SKM-1 (cell line): ENCODE results near the gene AEBP1.

ENCODE experiments used
- DNase-seq: peaks from one replicate; lab custom pipeline; 2025; ENCODE audit not compliant: unreplicated experiment; lab: John Stamatoyannopoulos, UW

The AEBP1 gene

GRCh38 chr7:44103923-44104859, at the start of gene AEBP1:
TSS of gene AEBP1 (plus strand) at chr7:44104345. CDS start at chr7:44104666, 321 bp downstream.
- no peak for DNase-seq

- no peak for DNase-seq
Measured at GRCh38 chr7:44056681-44057080, 47.5 kb upstream of the AEBP1 start.

DNA sequence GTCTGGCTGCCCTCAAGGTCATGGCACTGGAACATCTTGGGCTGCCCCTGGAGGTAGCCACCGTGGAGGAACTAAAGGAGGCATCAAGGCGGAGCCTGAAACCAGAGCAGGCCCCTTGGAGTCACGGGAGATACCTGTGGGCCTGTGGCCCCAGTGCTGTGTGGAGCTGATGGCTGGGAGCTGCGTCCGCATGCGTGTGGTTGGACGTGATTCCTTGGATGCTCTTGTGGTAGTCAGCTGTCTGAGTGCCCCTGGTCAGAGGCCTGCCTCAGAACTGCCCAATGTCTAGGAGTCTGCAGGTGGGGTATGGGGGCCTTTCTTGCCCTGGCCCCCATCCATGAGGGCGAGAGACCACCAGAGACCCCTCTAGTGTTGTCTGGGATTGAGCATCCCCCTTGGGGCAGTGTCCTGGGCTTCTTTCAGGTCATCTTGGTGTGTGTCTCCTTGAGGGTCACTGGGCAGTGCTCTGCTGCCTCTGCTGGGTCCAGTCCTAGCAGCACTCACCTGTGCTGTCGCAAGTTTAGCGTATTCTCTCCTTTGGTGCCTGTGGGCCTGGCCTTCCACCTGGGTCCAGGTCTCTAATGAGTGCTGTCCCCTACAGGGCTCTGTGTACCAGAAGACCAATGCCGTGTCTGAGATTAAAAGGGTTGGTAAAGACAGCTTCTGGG, 46.8 kb upstream of the AEBP1 start:
- no peak for DNase-seq

DNA sequence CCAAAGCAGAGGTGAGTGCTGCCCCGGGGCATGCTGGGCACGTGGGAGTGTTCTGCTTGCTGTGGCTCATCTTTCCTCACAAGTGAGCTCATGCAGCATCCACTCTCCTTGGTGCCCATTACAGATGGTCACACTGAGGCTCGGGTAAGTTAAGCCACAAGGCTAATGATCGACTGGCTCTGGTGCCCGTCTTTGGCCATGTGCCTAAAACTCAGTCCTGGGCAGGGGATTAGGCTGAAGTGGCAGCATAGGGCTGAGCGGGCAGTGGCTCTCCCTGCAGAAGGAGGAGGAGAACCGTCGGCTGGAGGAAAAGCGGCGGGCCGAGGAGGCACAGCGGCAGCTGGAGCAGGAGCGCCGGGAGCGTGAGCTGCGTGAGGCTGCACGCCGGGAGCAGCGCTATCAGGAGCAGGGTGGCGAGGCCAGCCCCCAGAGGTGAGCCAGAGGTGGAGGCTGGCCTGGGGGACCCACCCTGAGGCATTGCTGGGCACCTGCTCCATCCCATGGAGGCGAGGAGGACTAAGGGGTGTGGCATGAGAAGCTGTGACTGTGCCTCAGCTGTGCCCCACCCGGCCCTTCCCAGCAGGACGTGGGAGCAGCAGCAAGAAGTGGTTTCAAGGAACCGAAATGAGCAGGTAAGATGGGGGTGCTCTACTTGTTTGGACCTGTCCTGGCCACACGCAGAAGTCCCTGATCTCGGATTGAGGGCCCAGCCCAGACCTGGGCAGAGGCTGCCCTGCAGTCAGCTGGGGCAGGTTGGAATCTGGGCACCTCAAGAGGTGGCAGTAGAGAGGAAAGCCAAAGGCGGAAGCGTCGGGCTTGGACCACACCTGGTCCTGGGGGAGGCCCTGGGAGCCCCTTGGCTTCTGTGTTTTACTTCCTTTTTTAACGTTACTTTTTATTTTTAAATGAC, 46.0 kb upstream of the AEBP1 start:
- no peak for DNase-seq

GRCh38 chr7:44058759-44059218, 45.4 kb upstream of the AEBP1 start:
- DNase-seq = no peak

DNA sequence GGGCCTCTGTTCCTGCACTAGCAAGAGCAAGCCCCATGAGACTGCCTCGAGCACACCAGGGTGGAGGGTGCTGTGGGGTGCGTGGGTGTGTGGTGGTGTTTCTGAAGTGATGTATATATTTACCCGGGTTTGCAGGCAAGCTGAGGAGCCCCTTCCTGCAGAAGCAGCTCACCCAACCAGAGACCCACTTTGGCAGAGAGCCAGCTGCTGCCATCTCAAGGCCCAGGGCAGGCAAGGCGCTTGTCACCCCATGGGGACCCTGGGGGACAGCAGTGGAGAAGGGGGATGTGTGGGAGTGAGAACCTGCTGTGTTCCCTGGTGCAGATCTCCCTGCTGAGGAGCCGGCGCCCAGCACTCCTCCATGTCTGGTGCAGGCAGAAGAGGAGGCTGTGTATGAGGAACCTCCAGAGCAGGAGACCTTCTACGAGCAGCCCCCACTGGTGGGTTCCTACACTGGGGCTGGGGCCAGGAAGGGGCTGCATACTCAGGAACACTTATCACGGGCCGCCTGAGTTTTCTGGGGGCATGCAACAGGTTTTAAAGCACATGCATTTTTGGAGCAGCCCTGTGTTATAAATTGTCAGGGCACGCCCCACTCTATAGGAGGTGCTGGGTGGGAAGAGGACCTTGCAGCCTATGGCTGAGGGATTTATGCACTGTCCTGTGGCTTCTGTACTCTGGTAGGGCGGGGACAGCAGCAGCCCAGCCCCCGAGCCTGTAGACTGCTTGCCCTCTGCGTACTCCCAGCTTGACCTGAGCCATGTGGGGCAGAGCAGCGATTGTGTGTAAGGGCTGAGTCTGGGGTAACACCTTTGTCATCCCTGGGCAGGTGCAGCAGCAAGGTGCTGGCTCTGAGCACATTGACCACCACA, 44.7 kb upstream of the AEBP1 start:
- no peak for DNase-seq

DNA sequence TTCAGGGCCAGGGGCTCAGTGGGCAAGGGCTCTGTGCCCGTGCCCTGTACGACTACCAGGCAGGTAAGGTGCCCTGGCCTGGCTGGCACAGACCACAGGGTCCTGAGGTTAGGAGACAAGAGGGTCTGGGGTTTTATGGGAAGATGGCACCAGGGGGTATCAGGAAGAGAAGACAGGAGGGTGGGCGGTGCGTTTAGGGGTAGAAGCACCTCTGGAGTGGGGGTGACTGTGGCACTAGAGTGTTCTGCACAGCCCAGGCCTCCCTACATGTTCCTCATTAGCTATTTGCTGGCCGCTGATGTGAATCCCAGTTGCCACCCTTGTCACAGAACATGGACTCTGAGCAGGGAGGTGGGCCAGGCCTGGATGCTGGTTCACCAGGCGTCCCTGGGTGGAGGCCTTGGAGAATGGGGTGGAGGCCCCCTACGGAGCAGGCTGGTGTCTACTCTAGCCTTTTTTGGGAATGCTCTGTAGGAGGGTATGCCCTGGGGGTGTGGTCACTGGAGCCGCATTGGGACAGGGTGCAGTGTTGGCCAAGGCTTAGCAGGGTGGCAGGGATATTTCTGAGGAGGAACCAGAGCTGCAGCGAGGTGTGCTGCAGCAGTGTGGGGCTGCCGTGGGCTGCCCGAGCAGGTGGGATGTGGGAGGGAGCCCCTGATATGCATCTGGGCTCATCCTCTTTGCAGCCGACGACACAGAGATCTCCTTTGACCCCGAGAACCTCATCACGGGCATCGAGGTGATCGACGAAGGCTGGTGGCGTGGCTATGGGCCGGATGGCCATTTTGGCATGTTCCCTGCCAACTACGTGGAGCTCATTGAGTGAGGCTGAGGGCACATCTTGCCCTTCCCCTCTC, 43.8 kb upstream of the AEBP1 start:
- DNase-seq = no peak

- DNase-seq = no peak
Measured at GRCh38 chr7:44060948-44061644, 43.0 kb upstream of the AEBP1 start.

GRCh38 chr7:44061645-44062179, 42.4 kb upstream of the AEBP1 start:
- DNase-seq = no peak

GRCh38 chr7:44062180-44062902, 41.8 kb upstream of the AEBP1 start:
- DNase-seq = no peak

DNA sequence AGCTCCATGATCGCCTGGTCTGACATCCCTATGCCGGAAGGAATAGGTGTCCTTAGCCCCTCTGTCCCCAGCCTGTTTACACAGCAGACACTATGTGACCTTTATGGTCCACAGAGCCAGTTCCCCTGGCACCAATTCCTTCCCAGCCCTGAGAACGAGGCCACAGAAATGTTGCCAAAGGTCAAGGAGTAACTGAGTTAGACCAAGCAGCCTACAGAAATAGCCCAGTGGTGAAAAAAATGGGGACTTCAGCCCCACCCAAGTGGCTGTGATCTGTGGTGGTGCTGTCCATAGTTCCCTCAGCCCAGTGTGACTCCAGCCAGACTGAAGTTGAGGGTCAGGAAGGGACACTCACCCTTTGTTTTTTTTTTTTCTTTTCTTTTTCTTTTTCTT, 41.2 kb upstream of the AEBP1 start:
- DNase-seq = no peak

DNA sequence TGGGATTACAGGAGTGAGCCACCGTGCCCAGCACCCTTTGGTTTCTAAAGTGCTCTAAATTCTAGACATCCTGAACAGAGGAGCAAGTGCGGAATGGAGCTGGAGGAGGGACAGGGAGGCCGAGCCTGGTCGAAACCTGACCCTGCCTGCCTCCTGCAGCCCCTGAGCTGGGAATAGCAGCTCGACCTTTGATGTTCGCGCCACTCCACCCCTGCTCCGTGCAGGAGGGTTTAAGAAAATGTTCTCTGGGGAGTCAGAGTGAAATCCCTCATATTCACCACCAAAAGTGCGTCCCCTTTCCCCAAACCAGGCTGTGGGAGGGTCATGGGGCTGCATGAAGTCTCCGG, 40.6 kb upstream of the AEBP1 start:
- DNase-seq = no peak

GRCh38 chr7:44063894-44064651, 40.1 kb upstream of the AEBP1 start:
- DNase-seq = no peak

DNA sequence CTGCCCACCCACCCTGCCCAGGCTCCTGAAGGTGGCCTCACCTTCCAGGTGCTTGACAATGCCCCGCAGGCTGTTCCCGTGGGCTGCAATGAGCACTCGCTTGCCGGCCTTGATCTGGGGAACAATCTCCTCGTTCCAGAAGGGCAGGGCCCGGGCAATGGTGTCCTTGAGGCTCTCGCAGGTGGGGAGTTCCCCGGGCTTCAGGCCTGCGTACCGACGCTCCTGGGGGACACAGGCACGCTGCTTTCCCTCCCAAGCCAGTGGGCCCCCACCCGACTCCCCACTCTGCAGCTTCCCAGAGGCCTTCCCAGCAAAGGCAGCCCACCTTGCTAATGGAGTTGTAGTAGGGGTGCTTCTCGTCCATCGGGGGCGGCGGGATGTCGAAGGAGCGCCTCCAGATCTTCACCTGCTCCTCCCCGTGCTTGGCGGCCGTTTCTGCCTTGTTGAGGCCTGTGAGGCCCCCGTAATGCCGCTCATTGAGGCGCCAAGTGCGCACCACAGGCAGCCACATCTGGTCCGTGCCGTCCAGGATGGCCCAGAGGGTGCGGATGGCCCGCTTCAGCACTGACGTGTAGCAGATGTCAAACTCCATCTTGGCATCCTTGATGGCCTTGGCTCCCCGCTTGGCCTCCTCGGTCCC, 39.2 kb upstream of the AEBP1 start:
- DNase-seq = no peak

DNA sequence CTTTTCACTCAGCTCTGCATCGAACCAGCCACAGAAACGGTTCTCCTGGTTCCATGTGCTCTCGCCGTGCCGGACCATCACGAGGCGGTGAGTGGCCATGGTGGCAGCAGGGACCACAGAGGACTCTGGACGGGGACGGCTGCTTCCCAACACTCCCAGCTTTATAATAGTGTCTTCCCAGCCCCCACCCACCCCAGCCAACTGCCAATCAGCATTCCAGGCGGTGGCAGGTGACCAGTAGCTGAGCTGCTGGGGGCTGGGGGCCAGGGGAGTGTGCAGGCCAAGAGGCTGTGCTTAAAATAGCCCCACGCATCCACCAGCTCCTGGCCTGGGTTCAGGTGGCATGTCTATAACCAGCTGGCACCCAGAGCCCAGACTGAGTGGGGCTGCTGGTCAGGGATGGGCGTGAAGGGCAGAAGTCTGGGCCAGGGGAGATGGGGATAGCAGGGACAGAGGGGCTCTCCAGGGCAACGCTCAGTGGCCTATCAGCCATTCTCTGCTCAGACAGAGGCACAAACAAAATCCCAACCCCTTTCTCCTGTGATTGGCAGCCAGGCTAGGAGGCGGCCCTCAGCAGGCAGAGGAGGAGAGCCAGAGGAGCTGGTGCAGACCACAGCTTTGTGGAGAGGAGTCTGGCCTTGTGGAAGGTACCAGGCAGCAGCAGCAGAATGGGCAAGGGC, 38.6 kb upstream of the AEBP1 start, which contains the start of gene PGAM2:
PGAM2 (minus strand) TSS at position 137 of the 680 bp plus-strand sequence; CDS start at position 99, 38 bp downstream.
- no peak for DNase-seq

DNA sequence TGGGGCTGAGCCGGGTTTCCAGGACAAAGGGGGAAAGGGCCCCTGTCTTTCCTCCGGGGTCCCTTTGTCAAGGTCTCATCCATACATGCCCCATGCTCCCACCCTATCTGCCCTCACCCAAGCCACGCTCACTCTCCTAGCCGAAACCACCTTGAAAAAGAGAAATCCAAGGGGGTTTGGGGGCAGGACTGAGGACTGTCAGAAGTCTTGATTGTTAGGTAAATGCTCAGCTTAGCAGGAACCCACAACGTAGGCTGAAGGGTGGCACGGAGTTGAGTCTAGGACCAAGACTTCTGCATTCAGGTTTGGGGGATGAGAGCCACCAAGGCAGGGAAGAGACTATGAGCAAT, 38.1 kb upstream of the AEBP1 start:
- DNase-seq = no peak
